GM12801 (cell line): ENCODE results near the gene PTPRG.

Source experiments
- CTCF ChIP-seq: IDR thresholded peaks from one replicate; pipeline ENCODE4 v1.5.1; 2011; ENCODE audit warnings: control low read depth; ENCODE audit not compliant: insufficient read length; ENCODE audit errors: extremely low read depth

The PTPRG gene

DNA sequence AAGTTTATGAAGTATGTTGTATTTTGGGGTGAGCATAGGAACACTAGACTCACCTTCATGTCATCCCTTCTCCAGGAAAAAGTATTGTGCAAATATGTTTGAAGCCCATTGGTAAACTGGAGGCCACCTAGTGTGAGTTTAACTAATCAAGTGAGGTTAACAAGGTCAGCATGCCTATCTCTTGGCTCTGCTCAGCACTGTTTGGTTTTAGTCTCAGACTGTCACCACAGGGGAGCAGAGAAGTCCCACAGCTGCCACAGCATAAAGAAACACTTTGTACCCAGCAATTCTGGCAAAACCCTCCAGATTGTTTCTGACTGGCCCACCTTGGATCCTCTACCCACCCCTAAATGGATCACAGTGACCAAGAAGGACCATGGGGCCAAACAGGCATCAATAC is 659.2 kb downstream of the PTPRG start:
- TF ChIP-seq CTCF: no peak

GRCh38 chr3:62225051-62225450 is 663.7 kb downstream of the PTPRG start:
- no peak for TF ChIP-seq CTCF

DNA sequence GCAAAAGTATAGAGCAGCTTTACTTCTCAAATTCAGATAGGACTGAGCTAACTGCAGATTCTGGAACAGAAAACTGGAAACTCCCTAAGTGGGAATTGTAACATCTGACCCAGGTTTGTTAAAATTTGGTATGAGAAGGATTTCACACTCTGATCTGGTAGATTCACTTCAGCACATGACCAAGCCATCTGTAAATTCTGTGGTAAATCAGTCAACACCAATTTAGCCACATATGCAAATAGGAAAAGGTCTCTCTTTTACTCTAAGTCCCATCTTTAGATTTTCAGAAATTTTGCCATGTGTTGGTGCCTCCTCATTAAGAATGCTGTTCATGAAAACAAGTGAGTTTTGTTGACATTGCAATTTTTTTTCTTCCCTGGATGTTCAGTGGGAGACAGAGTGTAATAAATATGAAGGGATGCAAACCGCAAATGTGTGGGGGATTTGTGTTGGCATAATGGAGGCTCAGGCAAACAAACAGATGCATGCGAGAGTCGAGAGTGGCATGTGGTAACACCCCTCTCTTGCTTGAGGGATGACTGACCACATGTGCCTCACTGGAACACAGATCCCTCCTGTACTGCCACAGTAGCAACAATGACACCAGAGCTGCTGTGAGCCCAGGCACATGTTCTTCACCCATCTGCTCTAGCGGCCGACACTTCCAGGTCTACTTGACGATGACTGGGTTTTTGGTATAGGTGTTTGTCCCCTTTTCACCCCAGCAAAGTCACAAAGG is 665.4 kb downstream of the PTPRG start:
- no peak for TF ChIP-seq CTCF

DNA sequence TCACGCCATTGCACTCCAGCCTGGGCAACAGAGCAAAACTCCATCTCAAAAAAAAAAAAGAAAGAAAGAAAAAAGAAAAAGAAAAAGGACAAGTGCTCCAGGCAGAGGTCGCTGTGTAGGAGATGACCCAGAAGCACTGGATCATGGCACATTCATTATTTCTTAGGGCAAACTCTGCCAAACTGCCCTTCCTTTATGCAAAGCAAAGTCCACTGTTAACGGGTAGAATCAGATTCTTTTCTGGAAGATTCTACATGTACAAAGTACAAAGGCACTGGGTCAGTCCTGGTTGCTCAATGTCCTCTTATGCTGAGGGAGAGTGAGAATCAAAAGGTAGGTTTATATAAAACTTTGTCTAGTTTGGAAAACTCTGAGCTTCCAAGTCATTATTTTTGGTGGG is 667.1 kb downstream of the PTPRG start:
- no peak for TF ChIP-seq CTCF

DNA sequence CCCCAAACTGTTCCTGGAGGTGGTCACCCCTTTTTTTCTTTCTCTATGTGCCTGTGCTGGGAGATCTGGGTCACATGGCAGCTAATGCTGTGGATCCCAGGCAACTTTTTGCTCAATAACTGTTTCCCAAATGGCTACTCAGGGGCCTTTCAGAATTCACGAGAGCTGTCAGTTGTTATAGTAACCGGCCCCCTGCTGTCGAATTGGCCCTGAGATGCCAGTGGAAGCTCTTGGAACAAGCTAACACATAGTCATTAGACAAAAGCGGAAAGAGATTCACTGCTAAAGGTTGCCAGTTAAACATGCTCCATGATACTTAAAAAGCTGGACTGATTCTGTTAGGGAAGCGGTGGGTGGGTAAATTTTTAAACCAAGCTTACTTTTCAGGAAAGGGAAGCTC is 667.8 kb downstream of the PTPRG start:
- TF ChIP-seq CTCF: no peak

GRCh38 chr3:62229908-62230307 is 668.5 kb downstream of the PTPRG start:
- TF ChIP-seq CTCF: no peak

DNA sequence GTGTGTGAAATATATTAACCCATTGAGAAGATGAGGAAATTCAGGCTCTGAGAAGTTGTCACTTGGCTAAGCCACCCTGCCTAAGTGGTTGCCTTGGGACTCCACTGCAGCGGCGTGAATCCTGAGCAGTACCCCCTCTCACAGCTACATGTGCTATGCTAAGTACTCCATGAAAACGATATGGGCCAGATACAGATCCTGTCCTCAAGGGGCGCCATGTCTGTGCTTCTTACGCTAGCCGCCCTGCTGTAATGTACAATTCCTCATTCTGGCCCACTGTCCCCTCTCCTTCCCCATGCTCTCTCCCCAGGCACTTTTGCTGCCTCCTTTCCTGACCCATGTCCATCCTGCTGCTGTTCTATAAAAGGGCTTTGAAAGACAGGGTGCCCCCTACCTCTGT is 671.7 kb downstream of the PTPRG start:
- no peak for TF ChIP-seq CTCF
